Spleen (tissue), 11 donors: ENCODE data around the gene HOXC6. TPM values are rescaled to one million over a fixed set of nuclear protein-coding genes. Genes with fewer than 3 reads are reported as not detected.
A peak's percentile ranks its signal among the peaks of the same experiment; 100 is the strongest.

Experiments
- DNase-seq: peaks from one replicate; pipeline ENCODE4 v3.0.0-alpha.2; 2020
- H3K27ac ChIP-seq, 8 donors: fragments of 200-600 bp; sonication (generic) in 7 of 8; 1 replicate in 4 of 8; 2 replicates in 4 of 8; pipeline versions ENCODE4 v1.5.0 to v1.8.0; 2016 to 2021; ENCODE audit warnings: inconsistent platforms in 4 of 8, mild to moderate bottlenecking in 4 of 8, moderate library complexity in 1 of 8
- H3K27me3 ChIP-seq, 7 donors: fragments of 200-600 bp; sonication (generic) in 6 of 7; replicated peaks in 1 of 7; 1 replicate in 4 of 7; 2 replicates in 3 of 7; pipeline versions ENCODE4 v1.5.0 to v1.8.0; 2016 to 2021; ENCODE audit warnings: inconsistent platforms in 3 of 7, mild to moderate bottlenecking in 1 of 7
- H3K36me3 ChIP-seq, 6 donors: fragments of 200-600 bp; sonication (generic) in 5 of 6; 1 replicate in 4 of 6; 2 replicates in 2 of 6; pipeline versions ENCODE4 v1.5.0 to v1.8.0; 2016 to 2021; ENCODE audit warnings: inconsistent platforms in 2 of 6
- H3K4me1 ChIP-seq, 6 donors: fragments of 200-600 bp; sonication (generic) in 5 of 6; 1 replicate in 3 of 6; 2 replicates in 3 of 6; pipeline versions ENCODE4 v1.5.0 to v1.8.0; 2016 to 2021; ENCODE audit warnings: inconsistent platforms in 3 of 6
- H3K4me3 ChIP-seq, 8 donors: fragments of 200-600 bp; sonication (generic) in 7 of 8; 1 replicate in 4 of 8; 2 replicates in 4 of 8; pipeline versions ENCODE4 v1.5.0 to v1.8.0; 2016 to 2021; ENCODE audit warnings: inconsistent platforms in 4 of 8, mild to moderate bottlenecking in 4 of 8, moderate library complexity in 2 of 8
- H3K9me3 ChIP-seq, 8 donors: fragments of 200-600 bp; sonication (generic) in 7 of 8; 1 replicate in 4 of 8; 2 replicates in 4 of 8; pipeline versions ENCODE4 v1.5.0 to v1.8.0; 2016 to 2021; ENCODE audit warnings: inconsistent platforms in 4 of 8
- CTCF ChIP-seq, 11 experiments: fragments of 200-600 bp in 7 of 11; fragments of 450-650 bp in 4 of 11; sonication (generic) in 4 of 11; IDR thresholded peaks in 8 of 11; conservative IDR thresholded peaks in 3 of 11; 1 replicate in 7 of 11; 2 replicates in 4 of 11; pipeline versions ENCODE4 v1.4.0 to v1.8.0; 2016 to 2021; ENCODE audit warnings: antibody characterized with exemption in 11 of 11, inconsistent platforms in 4 of 11, mild to moderate bottlenecking in 1 of 11
- POLR2A ChIP-seq, 3 donors: fragments of 450-650 bp; IDR thresholded peaks; one replicate each; pipeline ENCODE4 v1.5.1; 2017; ENCODE audit warnings: antibody characterized with exemption in 3 of 3, mild to moderate bottlenecking in 1 of 3
- POLR2AphosphoS5 ChIP-seq, 3 donors: sonication (generic); formaldehyde crosslinking; IDR thresholded peaks; one replicate each; pipeline ENCODE4 v1.5.1; 2017; ENCODE audit warnings: antibody characterized with exemption in 3 of 3
- WGBS, 5 donors: extraction: QIAGEN DNeasy Blood & Tissue Kit in 3 of 5; methylation state at CpG; one replicate each; pipeline versions ENCODE4 v1.1.5 to v1.1.7; 2013 to 2018; 5-methylcytosine and 5-hydroxymethylcytosine counted together
- intact Hi-C: fragments of 100-400 bp; cut with DNase I; formaldehyde crosslinking; loops from one replicate; pipeline ENCODE4 v1.15.0; 2023; ENCODE audit warnings: low total_unique reads
- polyA plus RNA-seq, 3 donors: library from polyadenylated mRNA; stranded (reverse); fragments of 200-250 nt; gene quantifications; one replicate each; pipeline ENCODE4 v1.2.1, GENCODE V29; 2013
- total RNA-seq, 7 donors: library from RNA; depleted of rRNA in 3 of 7; stranded (reverse); fragments of >200 nt in 3 of 7; fragmentation: NEBNext Ultra II Directional in 4 of 7; extraction: Animal tissue kit (Norgen Biotek cat#: 25700) in 4 of 7; gene quantifications; one replicate each; pipeline versions ENCODE4 v1.1.0 to v1.2.1, GENCODE V29; 2016 to 2021
- donor health status: healthy with polysubstance abuse.
- donor health status: DM: no; HTN: no; CAD: no; lungs with moderate emphysema.
- donor health status: DM: no; HTN: no; CAD: no.
- donor health status: Bipolar disorder and iron deficiency.
- donor health status: healthy.
- donor health status: DM: no; HTN: no; CAD: no.
- donor health status: DM: yes; HTN: yes; CAD: no.

Gene HOXC6
- total and polyA plus RNA-seq, 10 donors, result 0.11 to 0.52 (median 0.24) TPM; not detected in 4

GRCh38 chr12:54035568-54036264 is 7.5 kb downstream of the HOXC6 start:
- no peak overlapping the region for H3K27ac ChIP-seq
- no peak for DNase-seq
- peaks cover 5 to 38% (median 26%) of the 10 kb centered on the region in 6 donors for H3K4me1 ChIP-seq
- TF ChIP-seq CTCF (IDR thresholded peaks at IDR 0.05 in 8 of 11, conservative IDR thresholded peaks at IDR 0.05 in 3 of 11) (no peak), POLR2AphosphoS5 (IDR thresholded peaks at IDR 0.05) (no peak), POLR2A (IDR thresholded peaks at IDR 0.05) (no peak)
- no peaks in the 10 kb centered on the region for H3K36me3 ChIP-seq
- 67 to 82% (median 74%) methylated on average over 4 to 6 of the region's 6 CpGs for WGBS, 5 donors
- intact Hi-C loops, result no loop called here
- peaks cover 0 to 11% (median 5%) of the 10 kb centered on the region in 8 donors for H3K9me3 ChIP-seq
- H3K27me3 ChIP-seq, result peaks cover 5 to 100% (median 91%) of the 10 kb centered on the region in 7 donors
- H3K4me3 ChIP-seq, result no peak overlapping the region

- H3K4me3 ChIP-seq, result no peak overlapping the region
- DNase-seq, result peak; percentile 62
- H3K36me3 ChIP-seq, result no peaks in the 10 kb centered on the region
- TF ChIP-seq POLR2AphosphoS5 (IDR thresholded peaks at IDR 0.05) (no peak), POLR2A (IDR thresholded peaks at IDR 0.05) (no peak), CTCF (IDR thresholded peaks at IDR 0.05 in 8 of 11, conservative IDR thresholded peaks at IDR 0.05 in 3 of 11) (no peak)
- H3K4me1 ChIP-seq, result peaks cover 5 to 28% (median 22%) of the 10 kb centered on the region in 6 donors
- peaks cover 0 to 11% (median 5%) of the 10 kb centered on the region in 8 donors for H3K9me3 ChIP-seq
- intact Hi-C loops, result no loop called here
- 55 to 69% (median 62%) methylated on average over 14 of the region's 14 CpGs for WGBS, 5 donors
- no peak overlapping the region for H3K27ac ChIP-seq
- H3K27me3 ChIP-seq, result peaks cover 3 to 100% (median 90%) of the 10 kb centered on the region in 7 donors
Observed at GRCh38 chr12:54036620-54037359, 8.6 kb downstream of the HOXC6 start.

- peaks cover 5 to 24% (median 21%) of the 10 kb centered on the region in 6 donors for H3K4me1 ChIP-seq
- WGBS, 5 donors, result 40 to 55% (median 50%) methylated on average over 14 of the region's 14 CpGs
- H3K36me3 ChIP-seq, result no peaks in the 10 kb centered on the region
- no peak overlapping the region for H3K27ac ChIP-seq
- no peak for TF ChIP-seq POLR2A (IDR thresholded peaks at IDR 0.05)
- no peak for TF ChIP-seq POLR2AphosphoS5 (IDR thresholded peaks at IDR 0.05)
- no peak for TF ChIP-seq CTCF (IDR thresholded peaks at IDR 0.05 in 8 of 11, conservative IDR thresholded peaks at IDR 0.05 in 3 of 11)
- H3K27me3 ChIP-seq, result peaks cover 3 to 100% (median 85%) of the 10 kb centered on the region in 7 donors
- H3K9me3 ChIP-seq, result peaks cover 0 to 8% (median 4%) of the 10 kb centered on the region in 8 donors
- DNase-seq, result no peak
- no peak overlapping the region for H3K4me3 ChIP-seq
- intact Hi-C loops, result no loop called here
Observed at GRCh38 chr12:54037360-54038283, 9.4 kb downstream of the HOXC6 start.
